Esophagus muscularis mucosa (tissue), 4 donors: Measurements from ENCODE around the gene CD6. TPM values are rescaled to one million over a fixed set of nuclear protein-coding genes. Genes with fewer than 3 reads are reported as not detected.
A peak's percentile ranks its signal among the peaks of the same experiment; 100 is the strongest.

Experiments used
- DNase-seq: peaks from one replicate; pipeline ENCODE4 v3.0.0-alpha.2; 2017; ENCODE audit errors: extremely low spot score
- H3K27ac ChIP-seq, 4 donors: fragments of 200-600 bp; sonication (generic); replicated peaks in 1 of 4; 1 replicate in 3 of 4; 2 replicates in 1 of 4; pipeline ENCODE4 v1.5.1; 2016 to 2019; ENCODE audit warnings: mild to moderate bottlenecking in 1 of 4
- H3K27me3 ChIP-seq, 4 donors: fragments of 200-600 bp; sonication (generic); one replicate each; pipeline versions ENCODE4 v1.5.1 to v1.6.0; 2016 to 2019
- H3K36me3 ChIP-seq, 4 donors: fragments of 200-600 bp; sonication (generic); one replicate each; pipeline ENCODE4 v1.5.1; 2016 to 2019
- H3K4me1 ChIP-seq, 4 donors: fragments of 200-600 bp; sonication (generic); one replicate each; pipeline ENCODE4 v1.5.1; 2016 to 2019
- H3K4me3 ChIP-seq, 4 donors: fragments of 200-600 bp; sonication (generic); 1 replicate in 2 of 4; 2 replicates in 2 of 4; pipeline ENCODE4 v1.5.1; 2016 to 2019; ENCODE audit warnings: mild to moderate bottlenecking in 4 of 4, moderate library complexity in 1 of 4
- H3K9me3 ChIP-seq, 4 donors: fragments of 200-600 bp; sonication (generic); 1 replicate in 3 of 4; 2 replicates in 1 of 4; pipeline ENCODE4 v1.5.1; 2016 to 2019
- CTCF ChIP-seq, 3 experiments: fragments of 200-600 bp in 2 of 3; fragments of 450-650 bp in 1 of 3; sonication (generic) in 2 of 3; IDR thresholded peaks; one replicate each; pipeline ENCODE4 v1.5.1; 2017 to 2019; ENCODE audit warnings: antibody characterized with exemption in 3 of 3, mild to moderate bottlenecking in 2 of 3, moderate library complexity in 1 of 3
- EP300 ChIP-seq: sonication (generic); formaldehyde crosslinking; IDR thresholded peaks from one replicate; pipeline ENCODE4 v1.6.1; 2017; ENCODE audit warnings: antibody characterized with exemption
- POLR2A ChIP-seq: fragments of 450-650 bp; IDR thresholded peaks from one replicate; pipeline ENCODE4 v1.6.1; 2017; ENCODE audit warnings: antibody characterized with exemption, moderate library complexity, mild to moderate bottlenecking, low read depth
- POLR2AphosphoS5 ChIP-seq, 2 donors: sonication (generic); formaldehyde crosslinking; IDR thresholded peaks; one replicate each; pipeline ENCODE4 v1.6.1; 2017; ENCODE audit warnings: antibody characterized with exemption in 2 of 2
- WGBS: methylation state at CpG from one replicate; pipeline ENCODE4 v1.1.5; 2018; 5-methylcytosine and 5-hydroxymethylcytosine counted together
- intact Hi-C: fragments of 100-400 bp; cut with DNase I; formaldehyde crosslinking; loops from one replicate; pipeline ENCODE4 v1.15.1; 2023
- total RNA-seq, 4 donors: library from RNA; depleted of rRNA; stranded (reverse); fragments of >200 nt; gene quantifications; one replicate each; pipeline versions ENCODE4 v1.1.0 to v1.2.1, GENCODE V29; 2016

CD6 gene
- total RNA-seq, 4 donors from 2014 or later = 0.32 to 2.2 (median 1.3) TPM; not detected in 1

GRCh38 chr11:61004180-61004611 lies 32.7 kb downstream of the CD6 start:
- Histone ChIP-seq H3K27ac (no peak overlapping the region), H3K9me3 (no peaks in the 10 kb centered on the region), H3K27me3 (peaks cover 0 to 30% (median 7%) of the 10 kb centered on the region in 4 donors), H3K4me1 (peaks cover 12 to 26% (median 22%) of the 10 kb centered on the region in 4 donors), H3K4me3 (no peak overlapping the region), H3K36me3 (no peaks in the 10 kb centered on the region)
- no peak for DNase-seq
- TF ChIP-seq EP300 = no peak
- TF ChIP-seq CTCF (IDR thresholded peaks at IDR 0.05) = no peak
- TF ChIP-seq POLR2A = no peak
- intact Hi-C loops = no loop called here
- WGBS = 31% methylated on average over 10 of the region's 10 CpGs

GRCh38 chr11:61004761-61005181 lies 33.3 kb downstream of the CD6 start:
- Histone ChIP-seq H3K9me3 (no peaks in the 10 kb centered on the region), H3K27ac (no peak overlapping the region), H3K4me1 (peaks cover 12 to 26% (median 22%) of the 10 kb centered on the region in 4 donors), H3K36me3 (no peaks in the 10 kb centered on the region), H3K27me3 (peaks cover 0 to 30% (median 7%) of the 10 kb centered on the region in 4 donors), H3K4me3 (no peak overlapping the region)
- intact Hi-C loops = no loop called here
- DNase-seq = no peak
- TF ChIP-seq POLR2A (no peak), EP300 (no peak)
- WGBS = 71% methylated on average over 5 of the region's 5 CpGs

DNA sequence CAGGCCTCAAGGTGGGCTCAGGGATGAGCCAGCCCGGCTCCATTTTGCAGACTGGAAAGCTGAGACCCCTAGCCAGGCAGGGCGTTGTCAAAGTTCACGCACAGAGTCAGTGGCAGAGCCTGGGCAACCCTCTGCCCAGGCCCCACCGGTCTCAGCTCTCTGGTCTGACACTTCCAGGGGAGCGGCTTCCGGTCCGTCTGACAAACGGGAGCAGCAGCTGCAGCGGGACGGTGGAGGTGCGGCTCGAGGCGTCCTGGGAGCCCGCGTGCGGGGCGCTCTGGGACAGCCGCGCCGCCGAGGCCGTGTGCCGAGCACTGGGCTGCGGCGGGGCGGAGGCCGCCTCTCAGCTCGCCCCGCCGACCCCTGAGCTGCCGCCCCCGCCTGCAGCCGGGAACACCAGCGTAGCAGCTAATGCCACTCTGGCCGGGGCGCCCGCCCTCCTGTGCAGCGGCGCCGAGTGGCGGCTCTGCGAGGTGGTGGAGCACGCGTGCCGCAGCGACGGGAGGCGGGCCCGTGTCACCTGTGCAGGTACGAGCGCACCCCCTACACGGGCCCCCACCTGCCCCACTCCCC lies 36.0 kb downstream of the CD6 start:
- Histone ChIP-seq H3K4me1 (peaks cover 12 to 26% (median 22%) of the 10 kb centered on the region in 4 donors), H3K4me3 (peak overlapping the region; percentile 43 to 54 (median 51)), H3K27ac (no peak overlapping the region), H3K36me3 (no peaks in the 10 kb centered on the region), H3K27me3 (peaks cover 0 to 21% (median 7%) of the 10 kb centered on the region in 4 donors), H3K9me3 (no peaks in the 10 kb centered on the region)
- TF ChIP-seq POLR2A (no peak), EP300 (no peak), POLR2AphosphoS5 (IDR thresholded peaks at IDR 0.05) (no peak), CTCF (IDR thresholded peaks at IDR 0.05) (no peak)
- intact Hi-C loops = no loop called here
- 55% methylated on average over 4 of the region's 52 CpGs for WGBS
- DNase-seq = no peak

- Histone ChIP-seq H3K9me3 (no peaks in the 10 kb centered on the region), H3K4me3 (peak overlapping the region; percentile 43 to 54 (median 51)), H3K4me1 (peaks cover 12 to 26% (median 22%) of the 10 kb centered on the region in 4 donors), H3K36me3 (no peaks in the 10 kb centered on the region), H3K27me3 (peaks cover 0 to 21% (median 7%) of the 10 kb centered on the region in 4 donors), H3K27ac (no peak overlapping the region)
- WGBS = 44% methylated on average over 32 of the region's 54 CpGs
- DNase-seq = no peak
- TF ChIP-seq POLR2A = no peak
- no peak for TF ChIP-seq POLR2AphosphoS5 (IDR thresholded peaks at IDR 0.05)
- no peak for TF ChIP-seq EP300
- no peak for TF ChIP-seq CTCF (IDR thresholded peaks at IDR 0.05)
- intact Hi-C loops = no loop called here
Measured at GRCh38 chr11:61007956-61008896, 36.7 kb downstream of the CD6 start.

DNA sequence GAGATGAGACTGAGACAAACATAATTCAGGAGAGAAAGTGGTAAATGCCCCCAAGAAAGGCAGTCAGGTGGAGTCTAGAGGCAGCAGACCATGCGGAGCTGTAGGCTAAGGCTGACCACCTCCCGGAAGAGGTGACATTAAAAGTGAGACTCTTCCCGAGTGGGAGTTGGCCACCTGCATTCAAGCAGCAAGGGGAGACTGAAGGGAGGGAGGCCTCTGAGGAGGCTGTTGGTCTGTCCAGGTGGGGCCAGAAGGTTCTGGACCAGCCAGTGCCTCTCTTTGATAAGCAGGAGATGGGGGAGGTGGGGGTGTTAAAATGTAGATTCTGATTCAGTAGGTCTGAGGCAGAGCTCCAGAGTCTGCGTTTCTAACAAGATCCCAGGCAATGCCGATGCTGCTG lies 37.5 kb downstream of the CD6 start:
- TF ChIP-seq POLR2A (no peak), POLR2AphosphoS5 (IDR thresholded peaks at IDR 0.05) (no peak)
- no peak for DNase-seq
- no peaks in the 10 kb centered on the region for H3K36me3 ChIP-seq
- peaks cover 12 to 25% (median 21%) of the 10 kb centered on the region in 4 donors for H3K4me1 ChIP-seq
- intact Hi-C loops = no loop called here
- H3K4me3 ChIP-seq = no peak overlapping the region
- WGBS = 89% methylated on average over 5 of the region's 5 CpGs
- H3K9me3 ChIP-seq = no peaks in the 10 kb centered on the region
- no peak overlapping the region for H3K27ac ChIP-seq
- H3K27me3 ChIP-seq = peaks cover 0 to 21% (median 7%) of the 10 kb centered on the region in 4 donors
